ENCODE results near the gene PTPRG.

Gene PTPRG

DNA sequence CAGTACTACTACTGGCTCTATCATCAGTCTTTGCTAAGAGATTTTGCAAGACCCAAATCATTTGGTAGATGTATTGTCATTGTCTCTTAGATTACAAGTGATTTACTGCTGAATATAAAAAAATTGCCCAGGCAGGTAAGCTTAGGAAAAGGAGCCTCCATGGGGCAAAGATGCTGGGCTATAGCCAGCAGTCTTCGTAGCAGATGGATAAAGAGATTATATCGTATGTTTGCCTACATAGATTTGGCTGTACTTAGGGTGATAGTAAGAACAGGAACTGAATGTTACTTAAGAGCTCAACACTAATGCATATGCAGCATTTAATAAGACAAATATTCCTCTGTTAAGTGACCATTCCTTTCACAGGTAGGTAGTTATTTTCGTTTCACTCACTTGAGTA lies 48.9 kb downstream of the PTPRG start:
- FAIRE-seq, result no peak
- no peak for TF ChIP-seq POLR2A (IDR thresholded peaks at IDR 0.05; ENCODE audit: low read depth, low read length)
- no peak for TF ChIP-seq TAF1 (IDR thresholded peaks at IDR 0.05; ENCODE audit: borderline replicate concordance, low read depth, low read length)
- no peak for TF ChIP-seq POLR2AphosphoS5 (IDR thresholded peaks at IDR 0.05; ENCODE audit: low read depth, low read length)
- no peak for DNase-seq (ENCODE audit: insufficient read length)

DNA sequence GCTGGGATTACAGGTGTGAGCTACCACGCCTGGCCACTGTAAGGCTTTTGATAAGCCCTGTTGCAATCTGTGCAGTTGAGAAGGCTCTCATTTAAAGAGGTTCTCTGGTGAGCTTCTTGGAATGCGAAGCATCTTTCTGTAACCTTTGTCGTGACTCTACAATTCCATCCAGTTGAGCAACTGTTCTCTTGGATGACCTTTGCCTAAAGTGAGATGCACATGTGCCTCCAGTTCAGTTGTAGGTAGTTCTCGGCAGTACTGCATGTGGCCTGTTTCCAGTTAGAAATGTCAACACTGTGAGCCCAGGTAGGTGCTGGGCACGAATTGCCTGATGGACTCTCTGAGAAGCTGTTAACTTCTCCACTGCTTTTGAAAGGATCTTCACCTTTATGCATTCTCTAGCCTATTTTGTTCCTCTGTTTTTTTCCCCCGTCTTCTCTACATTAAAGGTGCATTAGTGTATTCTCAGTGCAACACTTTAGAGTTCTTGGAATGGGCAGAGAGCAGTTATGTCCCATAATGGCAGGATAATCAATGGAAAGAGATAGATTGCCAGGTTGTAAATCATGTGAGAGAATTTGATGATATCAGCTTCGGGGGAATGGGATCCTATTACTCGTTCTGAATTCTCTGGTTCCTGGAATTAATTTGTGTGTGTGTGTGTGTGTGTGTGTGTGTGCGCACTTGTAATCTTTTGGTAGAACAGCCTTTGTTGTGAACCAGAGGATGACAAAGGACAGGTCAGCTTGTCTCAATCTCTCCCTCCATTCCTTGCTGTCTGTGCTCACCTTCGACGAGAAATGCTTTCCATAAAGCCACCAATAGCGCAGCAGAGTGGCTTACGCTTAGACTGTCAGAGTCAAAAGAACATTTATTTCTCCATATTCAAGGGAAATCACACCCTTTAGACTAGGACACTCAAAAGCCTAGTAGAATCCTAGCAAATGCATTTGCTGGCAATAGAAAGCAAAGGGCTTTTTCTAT lies 51.1 kb downstream of the PTPRG start:
- FAIRE-seq (peak; percentile 9), DNase-seq (ENCODE audit: insufficient read length) (no peak)
- TF ChIP-seq POLR2AphosphoS5 (IDR thresholded peaks at IDR 0.05; ENCODE audit: low read depth, low read length), result no peak

DNA sequence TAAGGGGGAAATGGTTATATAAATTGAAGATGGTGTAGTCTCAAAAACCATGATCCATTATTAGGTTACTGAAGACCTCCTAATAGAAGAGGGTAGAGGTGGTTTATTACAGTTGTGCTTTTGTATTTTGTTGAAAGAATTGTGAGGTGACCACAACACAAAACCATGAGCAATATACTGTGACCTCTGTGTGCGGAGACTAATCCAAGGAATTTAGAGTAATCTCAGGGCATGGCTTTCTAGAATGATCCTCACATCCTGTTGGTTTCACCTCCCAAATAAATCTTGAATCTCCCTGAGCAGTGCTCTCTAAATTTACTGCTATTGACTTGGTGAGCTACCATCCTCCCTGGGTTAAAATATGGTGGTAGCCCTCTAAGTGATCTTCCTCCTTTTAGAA lies 52.3 kb downstream of the PTPRG start:
- TF ChIP-seq POLR2A (IDR thresholded peaks at IDR 0.05; ENCODE audit: low read depth, low read length) (no peak), POLR2AphosphoS5 (IDR thresholded peaks at IDR 0.05; ENCODE audit: low read depth, low read length) (no peak), TAF1 (IDR thresholded peaks at IDR 0.05; ENCODE audit: borderline replicate concordance, low read depth, low read length) (no peak)
- FAIRE-seq (no peak), DNase-seq (ENCODE audit: insufficient read length) (no peak)

DNA sequence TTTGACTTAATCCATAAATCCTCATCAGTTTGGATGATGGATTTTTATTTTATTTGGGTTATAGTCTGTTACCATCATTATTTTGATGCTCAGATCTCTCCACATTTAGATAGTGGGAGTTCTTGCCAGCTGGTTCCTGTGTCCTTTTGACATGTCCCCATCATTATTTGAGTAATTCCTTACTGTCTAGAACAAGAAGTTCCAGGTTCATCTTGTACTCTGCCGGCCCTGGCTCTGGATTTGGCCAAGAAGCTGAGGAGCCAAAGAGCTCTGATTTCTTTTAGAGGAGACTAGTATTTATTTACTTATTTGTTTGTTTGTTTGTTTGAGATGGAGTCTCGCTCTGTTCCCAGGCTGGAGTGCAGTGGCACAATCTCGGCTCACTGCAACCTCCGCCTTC lies 54.3 kb downstream of the PTPRG start:
- FAIRE-seq (no peak), DNase-seq (ENCODE audit: insufficient read length) (no peak)
- TF ChIP-seq POLR2AphosphoS5 (IDR thresholded peaks at IDR 0.05; ENCODE audit: low read depth, low read length), result no peak
- TF ChIP-seq TAF1 (IDR thresholded peaks at IDR 0.05; ENCODE audit: borderline replicate concordance, low read depth, low read length), result no peak
- no peak for TF ChIP-seq POLR2A (IDR thresholded peaks at IDR 0.05; ENCODE audit: low read depth, low read length)

DNA sequence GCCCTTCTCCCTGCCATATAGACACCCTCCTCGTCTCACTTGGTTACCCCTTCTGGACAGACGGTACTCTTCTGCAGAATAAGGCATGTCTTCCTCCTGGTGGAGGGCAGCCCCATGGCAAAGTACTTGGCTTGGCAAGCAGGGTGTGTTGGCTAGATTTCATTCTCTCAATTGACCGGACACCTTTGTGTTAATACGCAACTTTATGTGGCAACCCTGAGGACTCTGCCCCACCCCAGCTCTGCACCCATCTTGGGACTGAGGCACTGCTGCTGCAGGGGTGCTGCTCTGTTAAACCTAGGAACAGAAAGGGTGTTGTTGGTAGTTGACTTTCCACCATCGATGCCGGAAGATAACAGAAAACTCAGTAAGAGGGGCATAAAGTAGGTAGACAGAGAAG lies 55.2 kb downstream of the PTPRG start:
- no peak for TF ChIP-seq POLR2A (IDR thresholded peaks at IDR 0.05; ENCODE audit: low read depth, low read length)
- DNase-seq (ENCODE audit: insufficient read length) (no peak), FAIRE-seq (no peak)

DNA sequence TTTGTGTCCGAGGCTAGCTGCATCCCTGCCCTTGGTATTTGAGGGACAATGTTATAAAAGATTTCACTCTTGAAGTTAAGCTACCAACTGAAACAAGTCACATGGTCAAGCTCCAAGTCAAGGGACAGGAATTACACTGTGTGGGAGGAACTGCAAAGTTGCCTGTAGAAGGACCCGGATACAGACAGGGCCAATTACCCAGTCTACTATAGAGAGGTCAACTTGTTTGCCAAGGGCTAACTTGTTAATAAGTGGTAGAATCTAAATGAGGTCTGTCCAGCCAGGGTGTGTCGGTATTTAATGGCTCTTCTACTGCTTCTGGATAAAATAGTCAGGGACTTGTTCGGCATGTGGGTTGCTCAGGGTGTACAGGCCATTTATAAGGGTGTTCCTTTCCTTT lies 55.7 kb downstream of the PTPRG start:
- FAIRE-seq (no peak), DNase-seq (ENCODE audit: insufficient read length) (no peak)
- TF ChIP-seq POLR2A (IDR thresholded peaks at IDR 0.05; ENCODE audit: low read depth, low read length) (no peak), TAF1 (IDR thresholded peaks at IDR 0.05; ENCODE audit: borderline replicate concordance, low read depth, low read length) (no peak), POLR2AphosphoS5 (IDR thresholded peaks at IDR 0.05; ENCODE audit: low read depth, low read length) (no peak)

DNA sequence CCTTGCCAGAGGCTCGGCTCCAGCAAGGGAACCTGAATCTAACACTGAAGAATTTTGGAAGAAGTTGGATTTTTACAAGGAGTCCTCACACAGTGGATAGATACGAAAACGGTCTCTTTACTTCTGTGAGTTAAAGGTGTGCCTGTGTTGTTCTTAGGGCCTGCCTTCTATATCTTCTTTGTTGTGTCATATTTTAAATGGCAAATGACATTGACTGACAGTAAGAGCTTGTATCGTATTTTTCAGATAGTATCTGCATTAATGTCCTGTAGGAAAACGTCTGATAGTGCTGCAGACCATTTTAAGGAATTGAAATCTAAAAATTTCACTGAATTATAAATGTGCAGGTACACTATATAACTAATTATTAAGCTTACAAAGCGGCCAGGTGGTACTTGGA lies 56.3 kb downstream of the PTPRG start:
- no peak for FAIRE-seq
- TF ChIP-seq POLR2A (IDR thresholded peaks at IDR 0.05; ENCODE audit: low read depth, low read length), result no peak
- TF ChIP-seq TAF1 (IDR thresholded peaks at IDR 0.05; ENCODE audit: borderline replicate concordance, low read depth, low read length), result no peak
- TF ChIP-seq POLR2AphosphoS5 (IDR thresholded peaks at IDR 0.05; ENCODE audit: low read depth, low read length), result no peak
- no peak for DNase-seq (ENCODE audit: insufficient read length)

DNA sequence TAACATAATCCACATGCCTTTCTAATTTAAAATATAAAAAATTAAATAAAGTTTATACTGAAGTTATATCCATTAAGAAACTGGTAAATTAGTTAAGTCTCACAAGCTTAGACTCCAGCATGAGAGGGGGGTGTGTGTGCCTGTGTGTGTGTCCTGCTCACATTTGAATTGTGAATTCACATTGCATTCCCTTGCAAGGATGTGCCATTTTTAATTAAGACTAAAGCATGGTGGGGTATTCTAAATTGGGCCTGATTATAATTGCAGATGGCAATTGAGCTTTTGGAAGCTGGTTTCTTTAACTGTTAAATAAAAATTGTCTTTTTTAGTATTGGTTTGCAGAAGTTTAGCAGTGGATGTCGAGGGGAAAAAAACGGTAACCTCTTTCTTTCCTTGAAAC lies 56.9 kb downstream of the PTPRG start:
- TF ChIP-seq TAF1 (IDR thresholded peaks at IDR 0.05; ENCODE audit: borderline replicate concordance, low read depth, low read length) (no peak), POLR2AphosphoS5 (IDR thresholded peaks at IDR 0.05; ENCODE audit: low read depth, low read length) (no peak), POLR2A (IDR thresholded peaks at IDR 0.05; ENCODE audit: low read depth, low read length) (no peak)
- DNase-seq (ENCODE audit: insufficient read length) (no peak), FAIRE-seq (no peak)

DNA sequence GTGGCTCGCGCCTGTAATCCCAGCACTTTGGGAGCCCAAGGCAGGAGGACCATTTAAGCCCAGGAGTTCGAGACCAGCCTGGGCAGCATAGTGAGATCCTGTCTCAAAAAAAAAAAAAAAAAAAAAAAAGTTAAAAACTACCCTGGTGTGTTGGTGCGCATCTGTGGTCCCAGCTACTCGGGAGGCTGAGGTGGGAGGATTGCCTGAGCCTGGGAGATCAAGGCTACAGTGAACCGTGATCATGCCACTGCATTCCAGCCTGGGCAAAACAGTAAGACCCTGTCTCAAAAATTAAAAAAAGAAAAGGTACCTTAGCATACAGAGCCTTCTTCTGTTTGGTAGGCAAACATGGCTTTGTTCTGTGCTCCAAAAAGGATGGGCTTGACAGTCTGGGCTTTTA lies 57.5 kb downstream of the PTPRG start:
- DNase-seq (ENCODE audit: insufficient read length), result no peak
- TF ChIP-seq POLR2AphosphoS5 (IDR thresholded peaks at IDR 0.05; ENCODE audit: low read depth, low read length) (no peak), POLR2A (IDR thresholded peaks at IDR 0.05; ENCODE audit: low read depth, low read length) (no peak), TAF1 (IDR thresholded peaks at IDR 0.05; ENCODE audit: borderline replicate concordance, low read depth, low read length) (no peak)
- FAIRE-seq, result no peak

DNA sequence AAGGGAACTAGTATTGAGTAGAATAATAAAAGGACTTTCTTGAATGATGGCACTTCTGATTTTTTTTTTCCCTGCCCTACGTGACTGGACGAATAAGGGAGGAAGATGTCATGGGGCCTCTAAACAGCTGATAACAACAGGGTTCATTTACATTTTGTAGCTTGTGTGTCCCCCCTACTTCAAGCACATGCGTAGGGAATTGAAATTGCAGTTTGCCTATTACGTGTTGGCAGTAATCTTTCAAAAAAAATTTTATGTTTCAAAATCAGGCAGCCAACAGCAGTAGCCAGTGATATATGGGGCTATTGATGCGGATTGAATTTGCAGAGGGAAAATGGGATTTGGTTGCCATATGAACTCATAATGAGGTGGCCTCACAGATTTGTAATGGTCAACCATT lies 58.7 kb downstream of the PTPRG start:
- FAIRE-seq (no peak), DNase-seq (ENCODE audit: insufficient read length) (no peak)
- TF ChIP-seq POLR2AphosphoS5 (IDR thresholded peaks at IDR 0.05; ENCODE audit: low read depth, low read length) (no peak), POLR2A (IDR thresholded peaks at IDR 0.05; ENCODE audit: low read depth, low read length) (no peak), TAF1 (IDR thresholded peaks at IDR 0.05; ENCODE audit: borderline replicate concordance, low read depth, low read length) (no peak)

DNA sequence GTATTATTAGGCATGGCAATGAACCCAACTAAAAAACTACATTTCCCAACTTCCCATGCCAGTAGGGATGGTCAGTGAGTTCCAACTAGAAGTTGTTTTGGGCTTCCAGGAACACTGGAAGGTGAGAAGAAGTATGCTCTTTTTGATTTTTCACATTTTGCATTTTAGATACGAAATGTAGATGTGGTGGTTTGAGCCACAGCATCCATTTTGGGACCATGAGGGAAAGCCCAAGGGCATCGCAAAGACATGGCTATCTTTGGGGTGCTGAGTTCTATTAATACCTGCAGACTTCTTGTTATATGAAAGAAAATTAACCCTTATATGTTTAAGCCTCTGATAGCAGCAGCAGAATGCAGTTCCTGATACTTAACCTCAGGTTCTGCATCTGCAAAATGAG lies 62.9 kb downstream of the PTPRG start:
- FAIRE-seq (no peak), DNase-seq (ENCODE audit: insufficient read length) (no peak)
- TF ChIP-seq POLR2A (IDR thresholded peaks at IDR 0.05; ENCODE audit: low read depth, low read length) (no peak), TAF1 (IDR thresholded peaks at IDR 0.05; ENCODE audit: borderline replicate concordance, low read depth, low read length) (no peak), POLR2AphosphoS5 (IDR thresholded peaks at IDR 0.05; ENCODE audit: low read depth, low read length) (no peak)

DNA sequence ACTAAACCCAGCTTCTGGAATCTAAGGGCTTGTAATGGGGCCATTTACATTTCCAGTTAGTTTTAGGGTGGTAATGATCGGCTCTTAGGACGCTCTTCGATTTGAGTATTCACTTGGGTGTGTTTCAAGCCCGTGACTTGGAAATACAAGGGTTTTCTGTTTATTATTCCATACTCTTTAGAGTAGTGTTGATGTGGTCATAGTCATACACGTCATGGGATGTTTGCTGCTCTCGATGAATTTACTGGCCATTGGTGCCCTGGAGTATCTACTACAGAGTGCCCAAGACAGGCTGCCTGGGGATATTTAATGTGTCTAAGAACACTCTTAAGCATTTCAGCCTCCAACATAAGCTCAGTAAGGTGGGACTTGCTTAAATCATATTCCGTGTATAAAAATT lies 64.1 kb downstream of the PTPRG start:
- no peak for FAIRE-seq

More for the DNA sequence above, 64.1 kb downstream of the PTPRG start:
- no peak for DNase-seq (ENCODE audit: insufficient read length)
- no peak for TF ChIP-seq TAF1 (IDR thresholded peaks at IDR 0.05; ENCODE audit: borderline replicate concordance, low read depth, low read length)
- no peak for TF ChIP-seq POLR2AphosphoS5 (IDR thresholded peaks at IDR 0.05; ENCODE audit: low read depth, low read length)
- TF ChIP-seq POLR2A (IDR thresholded peaks at IDR 0.05; ENCODE audit: low read depth, low read length), result no peak
